Motor neuron (in vitro differentiated cells): ENCODE results near the gene EXOSC6. TPM values are rescaled to one million over a fixed set of nuclear protein-coding genes. Genes with fewer than 3 reads are reported as not detected.
"Not testable (repeated sequence)": the region's sequence is repeated elsewhere in the genome, so short reads cannot be mapped to it uniquely, and the experiment has no call there.

Experiments used
- ATAC-seq, 8 experiments: fragments of 200-7000 bp; cut with Tn5 transposase; replicated peaks in 6 of 8; 2 replicates each; pipeline ENCODE4 v1.8.0; 2021; ENCODE audit warnings: mild to moderate bottlenecking in 8 of 8, moderate library complexity in 8 of 8
- H3K27ac ChIP-seq, 2 donors: fragments of 250-450 bp; sonication (Bioruptor Pico); 2 replicates each; pipeline ENCODE4 v1.9.0; 2021; ENCODE audit warnings: antibody characterized with exemption in 2 of 2, mild to moderate bottlenecking in 2 of 2, moderate library complexity in 1 of 2
- H3K4me1 ChIP-seq, 2 donors: fragments of 250-450 bp; sonication (Bioruptor Pico); replicated peaks in 1 of 2; 2 replicates each; pipeline ENCODE4 v1.6.1; 2021; ENCODE audit warnings: antibody characterized with exemption in 2 of 2, mild to moderate bottlenecking in 2 of 2, moderate library complexity in 1 of 2
- H3K4me3 ChIP-seq, 5 donors: fragments of 250-450 bp; sonication (Bioruptor Pico); 2 replicates each; pipeline ENCODE4 v1.9.0; 2021; ENCODE audit warnings: antibody characterized with exemption in 5 of 5, mild to moderate bottlenecking in 5 of 5, moderate library complexity in 4 of 5
- WGBS, 10 experiments: fragments of 450-650 bp; shearing (Covaris generic); methylation state at CpG; one replicate each; pipeline ENCODE4 v1.0.0; 2022; 5-methylcytosine and 5-hydroxymethylcytosine counted together
- in situ Hi-C, 9 experiments: fragments of 400-800 bp; cut with MboI; loops; one replicate each; pipeline ENCODE4 v1.15.0; 2021; ENCODE audit warnings: low sequenced_read_pairs in 9 of 9, low pct_unique_long_range_greater_than_20kb in 2 of 9; ENCODE audit not compliant: unreplicated experiment in 9 of 9
- total RNA-seq, 8 experiments: library from RNA; unstranded; fragments of 300-600 nt; gene quantifications; 2 replicates each; pipeline versions ENCODE4 v1.2.3 to v1.2.4, GENCODE V29; 2022

The EXOSC6 gene
- total RNA-seq, 8 experiments from 2014 or later, result 20.6 to 35.2 (median 21.3) TPM

- in situ Hi-C loops, H3K27ac ChIP-seq, ATAC-seq, H3K4me3 ChIP-seq, H3K4me1 ChIP-seq: not testable (repeated sequence)
- WGBS, 10 experiments, result no CpG with 5 or more reads among the region's 46 CpGs
Observed at GRCh38 chr16:70204668-70205405, 46.9 kb downstream of the EXOSC6 start.

GRCh38 chr16:70204010-70204409 is 47.7 kb downstream of the EXOSC6 start:
- ATAC-seq, in situ Hi-C loops, H3K4me3 ChIP-seq, H3K4me1 ChIP-seq, H3K27ac ChIP-seq: not testable (repeated sequence)
- WGBS, 10 experiments, result no CpG with 5 or more reads among the region's 29 CpGs

GRCh38 chr16:70203508-70203907 is 48.2 kb downstream of the EXOSC6 start:
- WGBS, 10 experiments, result 50 to 67% (median 50%) methylated on average over 1 of the region's 7 CpGs; no CpG with 5 or more reads in 7 of the 10 experiments
- in situ Hi-C loops, ATAC-seq, H3K4me1 ChIP-seq, H3K4me3 ChIP-seq, H3K27ac ChIP-seq: not testable (repeated sequence)

- no CpG with 5 or more reads among the region's 8 CpGs for WGBS, 10 experiments
- ATAC-seq, H3K4me3 ChIP-seq, H3K27ac ChIP-seq, in situ Hi-C loops, H3K4me1 ChIP-seq: not testable (repeated sequence)
Observed at GRCh38 chr16:70200063-70200462, 51.7 kb downstream of the EXOSC6 start.

- ATAC-seq, in situ Hi-C loops, H3K27ac ChIP-seq, H3K4me1 ChIP-seq, H3K4me3 ChIP-seq: not testable (repeated sequence)
- WGBS, 10 experiments, result 80 to 94% methylated on average over 1 to 3 of the region's 9 CpGs; no CpG with 5 or more reads in 8 of the 10 experiments
Observed at GRCh38 chr16:70199170-70199569, 52.6 kb downstream of the EXOSC6 start.

GRCh38 chr16:70198666-70199065 is 53.1 kb downstream of the EXOSC6 start:
- ATAC-seq, result peak in 4 of 8 experiments; percentile 20 to 79 (median 50)
- WGBS, 10 experiments, result 80 to 100% methylated on average over 1 of the region's 3 CpGs; no CpG with 5 or more reads in 8 of the 10 experiments

GRCh38 chr16:70198230-70198629 is 53.5 kb downstream of the EXOSC6 start:
- in situ Hi-C loops, H3K27ac ChIP-seq, H3K4me3 ChIP-seq, H3K4me1 ChIP-seq: not testable (repeated sequence)
- 100% methylated on average over 1 of the region's 9 CpGs; no CpG with 5 or more reads in 9 of the 10 experiments for WGBS, 10 experiments
- ATAC-seq, result peak in 2 of 8 experiments; percentile 3 to 7

More at GRCh38 chr16:70198666-70199065, 53.1 kb downstream of the EXOSC6 start:
- H3K4me3 ChIP-seq, in situ Hi-C loops, H3K4me1 ChIP-seq, H3K27ac ChIP-seq: not testable (repeated sequence)

- ATAC-seq, in situ Hi-C loops, H3K27ac ChIP-seq, H3K4me1 ChIP-seq, H3K4me3 ChIP-seq: not testable (repeated sequence)
- WGBS, 10 experiments, result no CpG with 5 or more reads among the region's 7 CpGs
Observed at GRCh38 chr16:70197611-70198010, 54.1 kb downstream of the EXOSC6 start.

Other genes starting within 250 kb of the EXOSC6 start
- 10 to 100 TPM; 11.2 to 49.0 (median 16.1) TPM for gene PDPR, start 137.6 kb downstream of the EXOSC6 start, total RNA-seq
- gene CLEC18C, start 78.2 kb downstream of the EXOSC6 start, total RNA-seq, result 1 to 10 TPM in 5 of 8 experiments, under 1 TPM in 3; 0.49 to 4.7 (median 1.2) TPM
- 100 to 1,000 TPM in 7 of 8 experiments, 10 to 100 TPM in 1; 78.9 to 198 (median 137) TPM for gene AARS1, start 37.6 kb upstream of the EXOSC6 start, total RNA-seq
- gene DDX19B, start 47.2 kb upstream of the EXOSC6 start, total RNA-seq, result 10 to 100 TPM; 18.8 to 37.4 (median 29.5) TPM
- gene DDX19A, start 95.0 kb upstream of the EXOSC6 start, total RNA-seq, result 10 to 100 TPM; 29.0 to 54.7 (median 41.0) TPM
- 10 to 100 TPM; 14.2 to 35.6 (median 22.0) TPM for gene ST3GAL2, start 187.2 kb upstream of the EXOSC6 start, total RNA-seq
- 10 to 100 TPM in 2 of 8 experiments, 1 to 10 TPM in 6; 4.4 to 18.2 (median 7.6) TPM for gene FCSK, start 202.7 kb upstream of the EXOSC6 start, total RNA-seq